ENCODE data around the gene KCNIP3.
"Not testable (repeated sequence)": the region's sequence is repeated elsewhere in the genome, so short reads cannot be mapped to it uniquely, and the experiment has no call there.

KCNIP3 gene

GRCh38 chr2:95296880-95297487 is at the start of gene KCNIP3:
Gene KCNIP3, plus strand, starts transcription at chr2:95297347. Its CDS starts 92 bp downstream, at chr2:95297439.
- DNase-seq: peak; percentile 85

GRCh38 chr2:95258271-95258670 is 38.9 kb upstream of the KCNIP3 start:
- no peak for DNase-seq

- peak; percentile 2 for DNase-seq
Measured at GRCh38 chr2:95260028-95261023, 36.8 kb upstream of the KCNIP3 start.

- DNase-seq: no peak
Measured at GRCh38 chr2:95261602-95262001, 35.5 kb upstream of the KCNIP3 start.

GRCh38 chr2:95262896-95263542 is 34.1 kb upstream of the KCNIP3 start:
- DNase-seq: no peak

GRCh38 chr2:95264624-95265023 is 32.5 kb upstream of the KCNIP3 start:
- DNase-seq: peak; percentile 5

- no peak for DNase-seq
Measured at GRCh38 chr2:95265182-95265581, 32.0 kb upstream of the KCNIP3 start.

- no peak for DNase-seq
Measured at GRCh38 chr2:95266781-95267430, 30.2 kb upstream of the KCNIP3 start.

GRCh38 chr2:95267458-95268210 is 29.5 kb upstream of the KCNIP3 start:
- DNase-seq: no peak

- DNase-seq: no peak
Measured at GRCh38 chr2:95268211-95269035, 28.7 kb upstream of the KCNIP3 start.

- DNase-seq: no peak
Measured at GRCh38 chr2:95269036-95269680, 28.0 kb upstream of the KCNIP3 start.

GRCh38 chr2:95269745-95270144 is 27.4 kb upstream of the KCNIP3 start:
- DNase-seq: not testable (repeated sequence)

- DNase-seq: no peak
Measured at GRCh38 chr2:95270541-95271081, 26.5 kb upstream of the KCNIP3 start.

GRCh38 chr2:95271381-95271971 is 25.7 kb upstream of the KCNIP3 start:
- no peak for DNase-seq

- no peak for DNase-seq
Measured at GRCh38 chr2:95272299-95272751, 24.8 kb upstream of the KCNIP3 start.

GRCh38 chr2:95272781-95273180 is 24.4 kb upstream of the KCNIP3 start:
- DNase-seq: no peak

GRCh38 chr2:95273566-95274290 is 23.4 kb upstream of the KCNIP3 start:
- DNase-seq: no peak

- no peak for DNase-seq
Measured at GRCh38 chr2:95274291-95275150, 22.6 kb upstream of the KCNIP3 start, which contains the start of gene PROM2. Gene PROM2, plus strand, starts transcription at chr2:95274449. Its CDS starts 137 bp downstream, at chr2:95274586.
